Thoracic aorta (tissue), 2 donors: Measurements from ENCODE around the gene MYLK. TPM values are rescaled to one million over a fixed set of nuclear protein-coding genes. Genes with fewer than 3 reads are reported as not detected.

Source experiments
- ATAC-seq: fragments of 150-250 bp; one replicate; pipeline ENCODE4 v1.8.0; 2017; ENCODE audit warnings: low read depth; ENCODE audit not compliant: insufficient number of reproducible peaks, low FRiP score
- DNase-seq: peaks from one replicate; pipeline ENCODE4 v3.0.0-alpha.2; 2020; ENCODE audit warnings: low spot score
- H3K27ac ChIP-seq, 2 donors: fragments of 200-600 bp; sonication (generic); 1 replicate in 1 of 2; 2 replicates in 1 of 2; pipeline ENCODE4 v1.5.1; 2016; ENCODE audit warnings: mild to moderate bottlenecking in 2 of 2, moderate library complexity in 2 of 2
- H3K27me3 ChIP-seq: fragments of 200-600 bp; sonication (generic); replicated peaks from 2 replicates; pipeline ENCODE4 v1.6.0; 2016; ENCODE audit warnings: mild to moderate bottlenecking; ENCODE audit not compliant: insufficient read depth
- H3K36me3 ChIP-seq: fragments of 200-600 bp; sonication (generic); one replicate; pipeline ENCODE4 v1.5.1; 2016
- H3K4me1 ChIP-seq, 2 donors: fragments of 200-600 bp; sonication (generic); 1 replicate in 1 of 2; 2 replicates in 1 of 2; pipeline versions ENCODE4 v1.5.1 to v1.6.0; 2016; ENCODE audit warnings: low read depth in 2 of 2, mild to moderate bottlenecking in 1 of 2; ENCODE audit not compliant: control insufficient read depth in 1 of 2
- H3K4me3 ChIP-seq: fragments of 200-600 bp; sonication (generic); 2 replicates; pipeline ENCODE4 v1.5.1; 2016; ENCODE audit warnings: mild to moderate bottlenecking
- H3K9me3 ChIP-seq: fragments of 200-600 bp; sonication (generic); 2 replicates; pipeline ENCODE4 v1.5.1; 2016
- total RNA-seq, 2 donors: library from RNA; depleted of rRNA; stranded (reverse); fragments of >200 nt; gene quantifications; one replicate each; pipeline versions ENCODE4 v1.1.0 to v1.2.3, GENCODE V29; 2016
- TF ChIP-seq, protein P1 (sequence below): fragments of 200-600 bp; sonication (generic); IDR thresholded peaks from one replicate; pipeline ENCODE4 v1.5.1; 2019; ENCODE audit warnings: antibody characterized with exemption

The MYLK gene
- total RNA-seq, 2 donors from 2014 or later, result 483 to 563 TPM

DNA sequence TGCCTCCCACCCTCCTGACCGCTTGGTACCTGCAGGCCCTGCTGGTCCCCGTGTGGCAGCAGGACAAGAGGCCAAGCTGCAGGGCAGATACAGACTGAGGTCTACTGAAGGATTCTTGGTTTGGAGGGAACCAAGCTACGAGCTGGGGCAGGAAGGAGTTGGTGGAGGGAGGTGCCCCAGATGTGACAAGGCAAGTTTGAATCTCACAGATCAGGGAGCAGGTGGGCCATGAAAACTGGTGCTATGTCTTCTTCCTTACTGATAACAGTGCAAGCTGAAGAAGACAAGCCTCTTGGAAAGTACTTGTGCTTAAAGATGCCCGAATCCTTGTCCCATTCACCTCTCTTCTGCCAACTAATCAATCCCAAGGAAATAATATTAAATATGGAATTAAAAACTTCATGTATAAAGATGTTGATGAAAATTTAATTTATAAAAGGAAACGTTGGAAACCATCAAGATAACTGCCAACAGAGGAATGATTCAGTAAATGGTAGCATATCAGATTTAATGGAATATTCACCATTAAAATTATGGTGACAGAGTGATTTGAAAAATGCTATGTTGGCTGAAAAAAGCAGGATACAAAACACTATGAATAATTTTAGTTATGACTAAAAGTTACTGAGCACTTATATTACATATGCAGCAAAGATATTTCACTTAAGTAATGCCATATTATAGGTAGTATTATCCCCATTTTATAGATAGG lies 107.9 kb downstream of the MYLK start:
- no peaks in the 10 kb centered on the region for H3K27me3 ChIP-seq
- H3K36me3 ChIP-seq, result no peaks in the 10 kb centered on the region
- ATAC-seq (no peak), DNase-seq (no peak)
- H3K4me1 ChIP-seq, result peaks cover 39 to 75% of the 10 kb centered on the region in 2 donors
- no peaks in the 10 kb centered on the region for H3K9me3 ChIP-seq
- peak overlapping the region; percentile 76 to 92 for H3K27ac ChIP-seq
- TF ChIP-seq, protein P1, sequence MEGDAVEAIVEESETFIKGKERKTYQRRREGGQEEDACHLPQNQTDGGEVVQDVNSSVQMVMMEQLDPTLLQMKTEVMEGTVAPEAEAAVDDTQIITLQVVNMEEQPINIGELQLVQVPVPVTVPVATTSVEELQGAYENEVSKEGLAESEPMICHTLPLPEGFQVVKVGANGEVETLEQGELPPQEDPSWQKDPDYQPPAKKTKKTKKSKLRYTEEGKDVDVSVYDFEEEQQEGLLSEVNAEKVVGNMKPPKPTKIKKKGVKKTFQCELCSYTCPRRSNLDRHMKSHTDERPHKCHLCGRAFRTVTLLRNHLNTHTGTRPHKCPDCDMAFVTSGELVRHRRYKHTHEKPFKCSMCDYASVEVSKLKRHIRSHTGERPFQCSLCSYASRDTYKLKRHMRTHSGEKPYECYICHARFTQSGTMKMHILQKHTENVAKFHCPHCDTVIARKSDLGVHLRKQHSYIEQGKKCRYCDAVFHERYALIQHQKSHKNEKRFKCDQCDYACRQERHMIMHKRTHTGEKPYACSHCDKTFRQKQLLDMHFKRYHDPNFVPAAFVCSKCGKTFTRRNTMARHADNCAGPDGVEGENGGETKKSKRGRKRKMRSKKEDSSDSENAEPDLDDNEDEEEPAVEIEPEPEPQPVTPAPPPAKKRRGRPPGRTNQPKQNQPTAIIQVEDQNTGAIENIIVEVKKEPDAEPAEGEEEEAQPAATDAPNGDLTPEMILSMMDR, result no peak
- H3K4me3 ChIP-seq, result no peak overlapping the region

DNA sequence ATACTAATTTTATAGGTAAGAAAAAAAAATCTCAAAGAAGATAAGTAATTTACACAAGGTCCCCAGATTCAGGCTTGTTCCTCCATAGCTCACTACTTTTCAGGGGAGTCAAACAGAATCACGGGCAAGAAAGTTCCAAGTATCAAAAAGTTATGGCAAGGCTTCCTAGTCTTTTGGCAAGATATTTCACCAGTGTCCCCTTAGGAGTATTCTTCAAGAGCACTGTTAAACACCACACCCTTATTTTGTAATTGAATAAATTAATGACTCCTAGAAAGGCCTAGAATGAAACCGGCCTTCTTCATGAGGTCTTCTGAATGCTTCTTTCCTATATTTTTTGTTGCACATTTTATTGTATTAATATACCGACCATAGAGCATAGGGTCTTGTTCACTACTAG lies 109.7 kb downstream of the MYLK start:
- no peaks in the 10 kb centered on the region for H3K36me3 ChIP-seq
- peak overlapping the region; percentile 20 for H3K4me3 ChIP-seq
- H3K27me3 ChIP-seq, result no peaks in the 10 kb centered on the region
- TF ChIP-seq, protein P1, result no peak
- ATAC-seq (no peak), DNase-seq (no peak)
- no peaks in the 10 kb centered on the region for H3K9me3 ChIP-seq
- peaks cover 24 to 60% of the 10 kb centered on the region in 2 donors for H3K4me1 ChIP-seq
- H3K27ac ChIP-seq, result peak overlapping the region; percentile 76 to 92

DNA sequence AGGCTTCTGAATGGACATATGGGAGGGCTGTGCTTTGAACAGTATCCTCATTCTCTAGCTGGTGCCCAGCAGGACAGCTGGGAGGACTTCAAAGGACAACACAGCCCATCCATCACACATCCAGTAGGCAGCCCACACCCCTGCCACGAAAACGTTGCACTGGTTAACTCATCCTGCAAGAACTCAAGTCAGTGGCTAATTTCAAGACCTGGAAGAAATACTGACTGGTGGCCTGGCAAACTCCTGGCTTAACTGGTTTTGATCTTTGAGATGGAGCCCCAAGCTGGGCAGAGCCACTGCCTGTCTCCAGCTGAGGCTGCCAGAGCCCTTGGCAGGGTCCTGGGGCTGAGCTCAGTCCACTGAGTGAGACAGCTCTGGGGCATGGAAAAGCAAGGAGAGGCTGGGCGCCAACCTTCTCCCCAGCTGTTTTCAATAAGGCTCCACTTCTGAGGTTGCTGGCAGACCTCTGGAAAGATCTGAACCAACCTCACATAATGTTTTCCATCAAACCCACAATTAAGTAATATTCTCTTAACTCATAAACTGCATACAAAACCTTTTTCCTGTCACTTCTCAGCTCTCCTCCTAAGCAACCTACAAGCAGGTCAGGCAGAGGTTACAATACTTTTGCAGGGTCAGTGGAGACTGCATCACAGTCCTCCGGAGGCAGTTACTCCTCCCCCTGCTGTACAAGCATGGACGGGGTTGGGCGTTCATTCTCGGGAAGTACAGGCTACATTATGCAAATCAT lies 110.3 kb downstream of the MYLK start:
- peak overlapping the region; percentile 20 for H3K4me3 ChIP-seq
- H3K27ac ChIP-seq, result peak overlapping the region; percentile 76 to 92
- DNase-seq (no peak), ATAC-seq (peak; percentile 55)
- no peaks in the 10 kb centered on the region for H3K36me3 ChIP-seq
- TF ChIP-seq, protein P1, result no peak
- H3K4me1 ChIP-seq, result peaks cover 25 to 61% of the 10 kb centered on the region in 2 donors
- no peaks in the 10 kb centered on the region for H3K27me3 ChIP-seq
- no peaks in the 10 kb centered on the region for H3K9me3 ChIP-seq

GRCh38 chr3:123769356-123769743 lies 114.8 kb downstream of the MYLK start:
- Histone ChIP-seq H3K36me3 (no peaks in the 10 kb centered on the region), H3K27ac (peak overlapping the region in 1 of 2 donors; percentile 96), H3K9me3 (no peaks in the 10 kb centered on the region), H3K27me3 (no peaks in the 10 kb centered on the region), H3K4me1 (peaks cover 29 to 62% of the 10 kb centered on the region in 2 donors), H3K4me3 (no peak overlapping the region)
- TF ChIP-seq, protein P1, result no peak
- ATAC-seq, result no peak
- DNase-seq, result no peak
